Vagina (tissue), 2 donors: ENCODE measurements around the gene CSNK1D. TPM values are rescaled to one million over a fixed set of nuclear protein-coding genes. Genes with fewer than 3 reads are reported as not detected.

Source experiments
- DNase-seq, 2 donors: peaks; one replicate each; pipeline ENCODE4 v3.0.0-alpha.2; 2017; ENCODE audit errors: extremely low spot score in 2 of 2
- H3K27ac ChIP-seq: fragments of 200-600 bp; sonication (generic); one replicate; pipeline ENCODE4 v1.5.1; 2019
- H3K27me3 ChIP-seq: fragments of 200-600 bp; sonication (generic); one replicate; pipeline ENCODE4 v1.5.1; 2019
- H3K36me3 ChIP-seq, 2 donors: fragments of 200-600 bp; sonication (generic); one replicate each; pipeline ENCODE4 v1.5.1; 2017 to 2019
- H3K4me1 ChIP-seq: fragments of 200-600 bp; sonication (generic); one replicate; pipeline ENCODE4 v1.5.1; 2019
- H3K4me3 ChIP-seq, 2 donors: fragments of 200-600 bp; sonication (generic); 1 replicate in 1 of 2; 2 replicates in 1 of 2; pipeline ENCODE4 v1.5.1; 2016 to 2019
- H3K9me3 ChIP-seq: fragments of 200-600 bp; sonication (generic); one replicate; pipeline ENCODE4 v1.5.1; 2019
- CTCF ChIP-seq, 3 experiments: fragments of 450-650 bp in 2 of 3; fragments of 200-600 bp in 1 of 3; sonication (generic) in 1 of 3; IDR thresholded peaks; one replicate each; pipeline ENCODE4 v1.5.1; 2017 to 2019; ENCODE audit warnings: antibody characterized with exemption in 3 of 3, mild to moderate bottlenecking in 2 of 3, moderate library complexity in 2 of 3
- POLR2A ChIP-seq, 2 donors: fragments of 450-650 bp; IDR thresholded peaks; one replicate each; pipeline ENCODE4 v1.6.1; 2017; ENCODE audit warnings: antibody characterized with exemption in 2 of 2, mild to moderate bottlenecking in 2 of 2, moderate library complexity in 2 of 2
- POLR2AphosphoS5 ChIP-seq, 2 donors: sonication (generic); formaldehyde crosslinking; IDR thresholded peaks; one replicate each; pipeline ENCODE4 v1.9.0; 2017; ENCODE audit warnings: antibody characterized with exemption in 2 of 2, mild to moderate bottlenecking in 2 of 2, low read depth in 1 of 2; ENCODE audit not compliant: insufficient read depth in 1 of 2
- intact Hi-C: fragments of 100-400 bp; cut with DNase I; formaldehyde crosslinking; loops from one replicate; pipeline ENCODE4 v1.15.1; 2023
- total RNA-seq: library from RNA; depleted of rRNA; stranded (reverse); fragments of >200 nt; gene quantifications from one replicate; pipeline ENCODE4 v1.2.3, GENCODE V29; 2016

The CSNK1D gene
- total RNA-seq, 1 donor from 2014 or later = 67.8 TPM

DNA sequence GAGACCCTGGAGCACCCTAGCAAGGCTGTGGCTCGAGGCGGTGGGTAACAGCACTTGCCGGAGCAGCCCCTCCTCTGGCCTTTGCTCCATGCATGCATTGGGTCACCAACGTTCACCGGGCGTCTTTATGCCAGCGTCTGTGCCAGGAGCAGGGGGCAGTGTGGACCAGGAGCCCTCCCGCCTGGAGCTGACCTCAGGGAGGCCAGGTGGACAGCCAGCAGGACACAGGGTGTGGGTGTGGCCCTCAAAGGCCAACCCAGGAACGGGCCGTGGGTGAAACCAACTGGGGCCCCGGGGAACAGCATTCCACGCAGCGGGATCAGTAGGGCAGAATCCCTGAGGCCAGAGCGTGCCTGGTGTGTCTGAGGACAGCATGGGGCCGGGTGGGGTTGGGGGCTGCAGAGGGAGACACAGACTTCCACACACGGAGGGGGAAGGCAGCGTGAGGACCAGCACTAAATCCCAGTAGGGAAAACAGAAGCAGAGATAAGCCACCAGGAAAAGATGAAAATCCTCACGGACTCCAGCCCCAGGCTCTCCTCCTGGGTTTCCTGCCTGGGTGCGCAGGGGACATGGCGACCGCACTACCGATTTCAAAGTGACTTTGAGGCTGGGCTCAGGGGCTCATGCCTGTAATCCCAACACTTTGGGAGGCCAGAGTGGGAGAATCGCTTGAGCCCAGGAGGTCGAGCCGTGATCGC lies 46.8 kb upstream of the CSNK1D start:
- Histone ChIP-seq H3K4me3 (no peak overlapping the region), H3K27me3 (no peaks in the 10 kb centered on the region), H3K9me3 (no peaks in the 10 kb centered on the region), H3K4me1 (peaks cover 15% of the 10 kb centered on the region), H3K36me3 (no peaks in the 10 kb centered on the region), H3K27ac (no peak overlapping the region)
- DNase-seq = no peak
- TF ChIP-seq POLR2AphosphoS5 (IDR thresholded peaks at IDR 0.05; ENCODE audit: insufficient read depth in 1 of 2, low read depth in 1 of 2) (no peak), CTCF (IDR thresholded peaks at IDR 0.05) (no peak), POLR2A (IDR thresholded peaks at IDR 0.05) (no peak)
- intact Hi-C loops = loop anchor here (2.0 to 10.0 kb wide), 3 partner anchors 75 to 275 kb away; no protein-coding TSS in a partner anchor

GRCh38 chr17:82319619-82320062 lies 46.1 kb upstream of the CSNK1D start:
- Histone ChIP-seq H3K27me3 (no peaks in the 10 kb centered on the region), H3K36me3 (no peaks in the 10 kb centered on the region), H3K4me1 (peaks cover 16% of the 10 kb centered on the region), H3K4me3 (no peak overlapping the region), H3K9me3 (no peaks in the 10 kb centered on the region), H3K27ac (no peak overlapping the region)
- no peak for TF ChIP-seq CTCF (IDR thresholded peaks at IDR 0.05)
- no peak for TF ChIP-seq POLR2AphosphoS5 (IDR thresholded peaks at IDR 0.05; ENCODE audit: insufficient read depth in 1 of 2, low read depth in 1 of 2)
- TF ChIP-seq POLR2A (IDR thresholded peaks at IDR 0.05) = no peak
- DNase-seq = no peak
- intact Hi-C loops = loop anchor here (2.0 to 10.0 kb wide), 3 partner anchors 75 to 275 kb away; no protein-coding TSS in a partner anchor

DNA sequence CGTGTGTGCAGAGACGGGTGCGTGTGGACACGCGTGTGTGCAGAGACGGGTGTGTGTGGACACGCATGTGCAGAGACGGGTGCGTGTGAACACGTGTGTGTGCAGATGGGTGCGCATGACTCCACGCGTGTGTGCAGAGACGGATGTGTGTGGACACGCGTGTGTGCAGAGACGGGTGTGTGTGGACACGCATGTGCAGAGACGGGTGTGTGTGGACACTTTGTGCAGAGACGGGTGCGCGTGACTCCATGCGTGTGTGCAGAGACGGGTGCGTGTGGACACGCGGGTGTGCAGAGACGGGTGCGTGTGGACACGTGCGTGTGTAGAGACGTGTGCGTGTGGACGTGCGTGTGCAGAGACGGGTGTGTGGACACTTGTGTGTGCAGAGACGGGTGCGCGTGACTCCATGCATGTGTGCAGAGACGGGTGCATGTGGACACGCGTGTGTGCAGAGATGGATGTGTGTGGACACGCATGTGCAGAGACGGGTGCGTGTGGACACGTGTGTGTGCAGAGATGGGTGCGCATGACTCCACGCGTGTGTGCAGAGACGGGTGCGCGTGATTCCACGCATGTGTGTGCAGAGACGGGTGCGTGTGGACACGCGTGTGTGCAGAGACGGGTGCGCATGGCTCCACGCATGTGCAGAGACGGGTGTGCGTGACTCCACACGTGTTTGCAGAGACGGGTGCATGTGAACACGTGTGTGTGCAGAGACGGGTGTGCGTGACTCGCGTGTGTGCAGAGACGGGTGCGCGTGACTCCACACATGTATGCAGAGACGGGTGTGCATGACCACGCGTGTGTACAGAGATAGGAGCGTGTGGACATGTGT lies 45.5 kb upstream of the CSNK1D start:
- H3K27me3 ChIP-seq = no peaks in the 10 kb centered on the region
- TF ChIP-seq POLR2A (IDR thresholded peaks at IDR 0.05) (no peak), CTCF (IDR thresholded peaks at IDR 0.05) (no peak), POLR2AphosphoS5 (IDR thresholded peaks at IDR 0.05; ENCODE audit: insufficient read depth in 1 of 2, low read depth in 1 of 2) (no peak)
- no peak overlapping the region for H3K27ac ChIP-seq
- no peaks in the 10 kb centered on the region for H3K36me3 ChIP-seq
- no peaks in the 10 kb centered on the region for H3K9me3 ChIP-seq
- peaks cover 12% of the 10 kb centered on the region for H3K4me1 ChIP-seq
- H3K4me3 ChIP-seq = no peak overlapping the region
- no peak for DNase-seq
- intact Hi-C loops = no loop called here

- H3K27ac ChIP-seq = no peak overlapping the region
- H3K4me3 ChIP-seq = no peak overlapping the region
- H3K27me3 ChIP-seq = no peaks in the 10 kb centered on the region
- intact Hi-C loops = no loop called here
- no peaks in the 10 kb centered on the region for H3K9me3 ChIP-seq
- no peaks in the 10 kb centered on the region for H3K36me3 ChIP-seq
- peaks cover 12% of the 10 kb centered on the region for H3K4me1 ChIP-seq
- TF ChIP-seq CTCF (IDR thresholded peaks at IDR 0.05) (no peak), POLR2AphosphoS5 (IDR thresholded peaks at IDR 0.05; ENCODE audit: insufficient read depth in 1 of 2, low read depth in 1 of 2) (no peak), POLR2A (IDR thresholded peaks at IDR 0.05) (no peak)
- DNase-seq = no peak
Observed at GRCh38 chr17:82318169-82318498, 44.6 kb upstream of the CSNK1D start.
